GM18520 (cell line): ENCODE data around the gene LHPP.

Source experiments
- ATAC-seq: cut with Tn5 transposase; IDR thresholded peaks from one replicate; pipeline ENCODE4 v1.9.1; 2021; ENCODE audit not compliant: unreplicated experiment

Gene LHPP

GRCh38 chr10:124518366-124518765, 56.7 kb downstream of the LHPP start:
- ATAC-seq = no peak

GRCh38 chr10:124520558-124521428, 59.2 kb downstream of the LHPP start:
- ATAC-seq = no peak

GRCh38 chr10:124521429-124521871, 59.8 kb downstream of the LHPP start:
- ATAC-seq = no peak

- ATAC-seq = no peak
These were observed 60.7 kb downstream of the LHPP start for GRCh38 chr10:124522131-124522932.

GRCh38 chr10:124522933-124523871, 61.6 kb downstream of the LHPP start:
- no peak for ATAC-seq

- no peak for ATAC-seq
These were observed 62.3 kb downstream of the LHPP start for GRCh38 chr10:124523901-124524300.

- no peak for ATAC-seq
These were observed 63.5 kb downstream of the LHPP start for GRCh38 chr10:124524991-124525653.

GRCh38 chr10:124525751-124526600, 64.4 kb downstream of the LHPP start:
- ATAC-seq = no peak

GRCh38 chr10:124526621-124527267, 65.1 kb downstream of the LHPP start:
- no peak for ATAC-seq

GRCh38 chr10:124527874-124528395, 66.3 kb downstream of the LHPP start:
- no peak for ATAC-seq

GRCh38 chr10:124529661-124530214, 68.1 kb downstream of the LHPP start:
- ATAC-seq = no peak

GRCh38 chr10:124530215-124530665, 68.6 kb downstream of the LHPP start:
- peak; percentile 81 for ATAC-seq

GRCh38 chr10:124530816-124531215, 69.2 kb downstream of the LHPP start:
- ATAC-seq = no peak

- ATAC-seq = no peak
These were observed 70.6 kb downstream of the LHPP start for GRCh38 chr10:124532106-124532641.

- no peak for ATAC-seq
These were observed 71.2 kb downstream of the LHPP start for GRCh38 chr10:124532788-124533187.

GRCh38 chr10:124533266-124533665, 71.6 kb downstream of the LHPP start:
- ATAC-seq = no peak

- ATAC-seq = no peak
These were observed 72.7 kb downstream of the LHPP start for GRCh38 chr10:124534231-124534798.
